TTC549 (cell line): ENCODE results near the gene BICDL2.

Experiments used
- FAIRE-seq: peaks from 2 replicates; lab custom pipeline; 2012; peaks lifted over from hg19 to GRCh38; lab: Jason Lieb, UNC

The BICDL2 gene

GRCh38 chr16:3010510-3010909 lies 26.2 kb downstream of the BICDL2 start:
- no peak for FAIRE-seq

DNA sequence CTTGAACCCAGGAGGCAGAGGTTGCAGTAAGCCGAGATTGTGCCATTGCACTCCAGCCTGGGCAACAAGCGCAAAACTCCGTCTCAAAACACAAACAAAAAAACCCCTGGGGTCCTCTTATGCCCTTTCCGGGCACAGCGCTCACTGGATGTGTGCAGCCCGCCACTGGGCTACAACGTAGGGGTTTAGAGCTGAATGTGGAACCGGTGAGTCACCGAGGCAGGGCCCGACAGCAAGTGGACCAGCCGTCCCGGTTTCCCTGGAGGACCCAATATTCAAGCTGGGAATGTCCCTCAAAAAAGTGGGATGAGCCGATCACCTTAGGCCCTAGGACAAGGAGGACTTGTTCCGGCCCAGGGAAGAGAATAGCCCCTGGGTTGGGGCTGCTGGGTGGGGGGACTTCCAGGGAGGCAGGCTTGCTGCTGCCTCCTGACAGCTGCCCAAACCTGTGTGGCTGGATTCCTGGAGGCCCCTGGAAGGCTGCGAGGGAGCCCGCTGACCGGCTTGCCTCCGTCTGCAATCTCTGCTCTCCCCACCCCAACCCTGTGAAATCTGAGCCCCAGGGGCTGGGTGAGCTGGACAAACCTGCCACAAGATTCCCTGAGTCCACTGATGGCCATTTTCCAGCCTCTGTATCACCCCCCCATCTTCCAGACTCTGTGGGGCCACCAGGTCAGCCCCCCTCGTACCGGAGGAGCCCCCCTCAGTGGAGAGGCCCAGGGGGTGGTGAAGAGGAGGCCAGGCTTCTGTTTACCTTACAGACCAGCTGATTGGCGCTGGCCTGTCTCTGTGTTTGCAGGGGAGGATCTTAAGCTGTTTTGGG lies 27.0 kb downstream of the BICDL2 start:
- FAIRE-seq = no peak

DNA sequence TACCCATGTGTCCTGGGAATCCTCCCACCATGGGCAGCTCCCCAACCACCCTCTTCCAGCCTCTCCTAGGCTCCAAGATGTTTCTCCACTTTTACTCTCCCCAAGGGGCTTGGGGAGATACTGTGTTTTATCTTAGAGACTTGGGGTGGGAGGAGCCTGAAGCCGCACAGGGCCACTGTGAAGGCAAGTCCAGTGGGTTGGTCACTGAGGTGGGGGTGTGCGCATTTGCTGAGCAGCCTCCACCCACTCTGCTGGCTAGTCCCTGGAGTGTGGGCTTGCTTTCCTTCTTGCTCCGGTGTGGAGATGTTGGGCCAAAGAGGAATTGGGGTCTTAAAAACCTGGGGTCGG lies 28.1 kb downstream of the BICDL2 start:
- FAIRE-seq = no peak

DNA sequence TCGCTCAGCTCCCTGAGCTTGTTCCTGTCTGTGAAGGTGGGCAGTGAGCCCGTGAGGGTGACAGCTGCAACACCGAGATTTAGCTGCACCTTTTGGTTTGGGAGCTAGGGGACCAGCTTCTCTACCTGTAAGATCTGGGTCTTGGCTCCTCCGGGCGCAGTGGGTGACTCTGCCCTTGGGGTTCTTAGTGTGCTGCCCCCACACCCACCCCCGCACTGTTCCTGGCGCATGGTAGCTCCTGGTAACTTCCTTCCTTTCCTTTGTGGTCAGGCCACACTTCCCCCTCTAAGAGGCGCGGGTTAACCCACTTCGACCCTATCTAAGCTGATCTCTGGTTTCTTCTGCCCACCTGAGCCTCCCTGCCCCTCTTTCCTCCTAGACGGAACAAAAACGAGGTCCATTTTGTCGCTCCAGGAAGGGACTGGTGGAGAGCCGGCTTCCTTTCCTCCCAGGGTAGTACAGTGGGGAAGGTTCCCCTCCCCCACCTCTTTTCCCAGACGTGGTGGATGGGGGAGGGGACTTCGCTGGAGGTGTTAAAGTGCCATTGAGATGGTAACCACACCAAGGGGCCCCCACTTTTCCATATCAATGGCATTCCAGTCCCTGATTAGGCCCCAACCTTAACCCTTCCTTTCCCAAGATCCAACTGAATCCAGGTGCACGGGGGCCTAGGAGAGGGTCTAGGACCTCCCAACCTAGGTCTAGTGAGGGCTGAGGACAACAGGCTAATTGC lies 28.6 kb downstream of the BICDL2 start:
- no peak for FAIRE-seq

- FAIRE-seq = no peak
Observed at GRCh38 chr16:3007059-3007956, 29.4 kb downstream of the BICDL2 start.

DNA sequence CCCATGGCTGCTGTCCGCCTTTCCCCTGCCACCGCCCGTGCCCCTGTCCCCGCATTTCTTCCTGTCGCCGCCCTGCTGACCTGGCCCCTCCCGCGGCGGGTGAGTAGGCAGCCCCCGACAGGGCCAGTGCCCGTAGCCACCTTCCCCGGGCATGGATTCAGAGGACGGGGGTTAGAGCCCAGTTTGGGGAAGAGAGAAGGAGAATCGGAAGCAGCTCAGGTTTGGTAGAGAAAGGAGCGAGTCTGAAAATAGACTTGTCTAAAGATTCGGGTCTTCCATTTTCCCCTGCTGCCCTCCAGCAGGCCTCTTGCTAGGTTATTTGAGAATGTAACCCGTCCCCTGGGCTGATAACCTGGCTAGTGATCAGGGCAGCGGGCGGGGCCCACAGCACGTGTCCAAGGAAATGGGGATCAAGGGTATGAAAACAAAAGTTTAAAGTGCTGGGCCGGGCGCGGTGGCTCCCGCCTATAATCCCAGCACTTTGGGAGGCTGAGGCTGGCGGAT lies 31.9 kb downstream of the BICDL2 start:
- FAIRE-seq = no peak

DNA sequence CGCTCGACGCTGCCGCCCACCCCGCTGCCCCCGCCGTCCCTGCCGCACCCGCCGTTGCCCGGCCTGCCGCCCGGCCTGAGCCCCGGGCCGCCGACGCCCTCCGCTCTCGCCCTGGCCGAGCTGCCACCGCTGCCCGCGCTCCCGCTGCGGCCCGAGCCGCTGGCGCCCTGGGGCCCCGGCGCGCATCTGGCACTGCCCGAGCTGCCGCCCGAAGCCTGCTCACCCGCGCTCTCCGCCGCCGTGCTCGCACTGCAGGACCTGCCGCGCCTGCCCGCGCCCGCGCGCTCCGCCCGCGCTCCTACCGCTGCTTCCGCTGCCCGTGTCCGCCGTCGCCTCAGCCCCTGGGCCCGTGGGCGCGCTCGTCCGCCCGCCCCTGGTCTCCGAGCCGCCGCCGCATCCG lies 32.4 kb downstream of the BICDL2 start:
- no peak for FAIRE-seq

DNA sequence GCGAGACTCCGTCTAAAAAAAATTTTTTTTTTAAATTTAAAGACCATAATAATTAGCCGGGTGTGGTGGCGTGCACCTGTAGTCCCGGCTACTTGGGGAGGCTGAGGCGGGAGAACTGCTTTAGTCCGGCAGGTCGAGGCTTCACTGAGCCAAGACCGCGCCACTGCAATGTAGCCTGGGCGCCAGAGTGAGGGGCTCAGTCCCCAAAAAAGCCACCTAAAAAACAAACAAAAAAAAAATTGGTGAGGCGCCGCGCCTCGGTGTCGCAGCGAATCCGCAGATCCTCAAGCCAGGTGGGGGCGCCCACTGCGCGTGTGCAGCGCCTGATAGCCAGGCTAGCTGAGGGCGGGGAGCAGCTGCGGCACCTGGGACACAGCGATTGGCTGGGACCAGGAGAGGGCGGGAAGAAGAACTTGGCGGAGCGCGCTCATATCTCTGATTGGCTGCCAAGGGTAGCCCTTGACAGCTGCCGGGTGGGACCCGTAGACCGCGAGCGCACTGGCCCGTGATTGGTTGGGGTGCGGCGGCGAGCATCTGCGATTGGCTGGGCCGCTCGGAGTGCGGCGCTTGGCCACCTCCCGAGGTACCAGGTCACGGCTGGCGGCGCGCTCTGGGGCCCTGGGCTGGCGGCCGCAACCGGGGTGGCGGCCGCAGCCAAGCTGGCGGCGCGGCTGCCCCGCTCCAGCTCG lies 33.0 kb downstream of the BICDL2 start:
- FAIRE-seq = peak; percentile 90

- FAIRE-seq = no peak
Observed at GRCh38 chr16:3001316-3001715, 35.4 kb downstream of the BICDL2 start.

- FAIRE-seq = no peak
Observed at GRCh38 chr16:3000540-3000939, 36.2 kb downstream of the BICDL2 start.

DNA sequence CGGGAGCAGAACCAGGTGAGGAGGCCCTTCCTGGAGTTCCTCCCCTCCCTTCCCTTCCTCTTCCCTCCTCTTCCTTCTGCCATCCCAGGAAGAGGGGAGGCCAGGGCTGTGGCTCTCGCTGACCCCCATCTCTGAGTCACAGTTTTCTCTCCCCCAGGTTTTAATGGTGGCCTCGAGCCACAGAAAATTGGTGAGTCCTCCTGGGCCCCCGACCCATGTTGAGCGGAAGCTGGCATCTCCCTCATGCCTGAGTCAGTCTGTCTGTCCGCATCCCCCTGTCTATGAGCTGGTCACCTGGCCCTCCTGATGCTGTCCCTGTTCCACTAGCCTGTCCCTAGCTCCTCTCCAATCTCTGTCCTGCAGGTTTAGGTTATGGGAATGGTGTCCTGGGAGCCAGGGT lies 36.8 kb downstream of the BICDL2 start:
- no peak for FAIRE-seq

- no peak for FAIRE-seq
Observed at GRCh38 chr16:2996298-2996697, 40.4 kb downstream of the BICDL2 start.

DNA sequence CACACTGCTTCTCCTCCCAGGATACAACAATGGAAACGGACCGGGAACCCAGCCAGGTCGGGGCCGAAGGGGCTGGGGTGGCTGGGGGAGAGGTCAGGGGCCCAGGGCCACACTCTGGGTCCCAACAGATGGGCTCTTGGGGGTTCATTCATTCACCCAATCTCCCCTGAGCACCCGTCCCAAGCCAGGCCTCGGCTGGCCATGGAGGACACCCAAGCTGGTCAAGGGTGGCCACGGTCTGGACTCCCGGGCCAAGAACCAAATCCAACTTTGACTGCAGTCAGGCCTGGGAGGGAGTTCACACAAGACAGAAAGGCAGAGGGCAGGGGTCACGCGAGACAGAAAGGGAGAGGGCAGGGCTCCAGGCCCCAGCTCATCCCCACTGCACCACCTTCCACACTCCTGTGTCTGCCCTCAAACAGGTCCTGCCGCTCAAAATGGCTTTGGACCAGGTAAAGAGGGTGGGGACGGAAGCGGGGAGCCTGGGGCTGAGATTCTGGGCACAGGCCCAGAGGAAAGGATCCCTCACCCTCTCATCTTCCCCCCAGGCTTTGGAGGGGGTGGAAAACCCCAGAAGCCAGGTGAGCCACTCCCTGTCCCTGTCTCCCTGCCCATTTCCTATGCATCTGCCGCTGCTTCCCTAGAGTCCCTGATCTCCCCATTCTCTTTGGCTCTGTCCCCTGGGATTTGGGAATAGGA lies 44.2 kb downstream of the BICDL2 start:
- FAIRE-seq = no peak

DNA sequence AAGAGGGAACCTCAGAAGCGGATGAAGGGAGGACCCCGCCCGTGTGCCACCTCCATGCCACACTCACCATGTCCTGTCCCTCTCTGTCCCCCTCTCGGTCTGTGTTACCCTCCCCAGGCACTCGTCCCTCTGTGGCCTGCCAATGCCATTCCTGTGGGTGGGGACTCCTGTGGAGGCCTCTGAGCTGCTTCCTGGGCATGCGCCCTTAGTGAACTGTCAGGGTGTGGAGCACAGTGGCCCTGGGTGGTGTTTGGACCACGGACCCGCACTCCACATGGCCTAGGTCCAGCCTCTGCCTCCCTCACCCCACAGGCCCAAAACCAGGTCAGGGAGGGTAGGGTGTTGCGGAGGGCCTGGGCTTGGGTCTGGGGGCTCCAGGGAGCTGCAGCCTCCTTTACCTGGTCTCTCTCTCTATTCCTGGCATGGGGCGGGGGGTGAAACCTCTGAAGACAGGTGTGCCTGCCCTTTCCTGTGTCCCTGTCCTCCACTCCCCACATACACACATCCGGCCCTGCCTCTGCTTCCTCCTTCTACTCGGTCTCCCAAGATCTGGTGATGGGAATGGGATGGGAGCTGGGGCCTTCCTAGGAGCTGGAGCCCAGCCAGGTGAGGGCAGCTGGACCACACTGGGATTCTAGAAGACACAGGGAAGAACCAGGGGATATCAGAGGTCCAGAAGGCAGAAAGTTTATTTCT lies 45.0 kb downstream of the BICDL2 start:
- FAIRE-seq = no peak

DNA sequence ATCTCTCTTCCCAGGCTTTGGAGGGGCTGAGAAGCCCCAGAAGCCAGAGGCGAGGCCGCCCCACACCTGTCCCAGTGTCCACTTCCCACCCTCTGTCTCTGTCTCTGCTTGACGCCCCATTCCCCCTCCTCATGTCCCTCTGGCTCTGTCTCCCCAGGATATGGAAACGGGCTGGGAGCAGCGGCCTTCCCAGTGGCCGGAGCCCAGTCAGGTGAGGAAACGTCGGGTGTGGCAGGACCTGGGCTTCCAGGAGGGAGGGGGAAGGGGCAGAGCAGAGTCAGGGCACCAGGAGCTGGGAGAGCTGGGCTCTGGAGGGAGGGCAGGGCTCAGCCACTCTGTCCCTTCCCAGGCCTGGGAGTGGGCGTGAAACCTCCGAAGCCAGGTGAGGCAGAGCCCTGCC lies 45.9 kb downstream of the BICDL2 start:
- FAIRE-seq = no peak

DNA sequence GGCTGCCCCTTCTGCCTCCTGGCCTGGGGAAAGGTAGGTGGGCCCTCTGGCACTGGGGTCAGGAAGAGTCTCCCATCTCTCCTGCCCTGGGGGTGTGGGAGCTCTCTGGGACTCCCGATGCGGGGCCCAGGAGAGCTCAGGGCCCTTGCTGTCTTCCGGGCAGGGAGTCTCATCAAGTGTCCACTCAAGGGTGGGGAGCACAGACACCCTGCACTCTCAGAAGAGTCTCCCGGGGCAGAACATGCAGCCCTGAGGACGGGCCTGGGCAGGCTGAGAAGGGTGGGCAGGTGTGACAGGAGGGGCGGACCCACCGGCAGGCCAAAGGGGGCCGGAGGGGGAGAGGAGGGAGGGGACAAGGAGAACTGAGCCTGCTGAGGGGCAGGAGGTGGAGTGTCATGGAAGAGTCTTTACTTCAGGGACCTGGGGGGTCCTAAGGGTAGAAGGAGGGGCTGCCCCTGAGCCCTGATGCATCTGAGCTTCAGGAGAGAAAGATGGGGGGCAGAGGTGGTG lies 48.1 kb downstream of the BICDL2 start:
- no peak for FAIRE-seq

DNA sequence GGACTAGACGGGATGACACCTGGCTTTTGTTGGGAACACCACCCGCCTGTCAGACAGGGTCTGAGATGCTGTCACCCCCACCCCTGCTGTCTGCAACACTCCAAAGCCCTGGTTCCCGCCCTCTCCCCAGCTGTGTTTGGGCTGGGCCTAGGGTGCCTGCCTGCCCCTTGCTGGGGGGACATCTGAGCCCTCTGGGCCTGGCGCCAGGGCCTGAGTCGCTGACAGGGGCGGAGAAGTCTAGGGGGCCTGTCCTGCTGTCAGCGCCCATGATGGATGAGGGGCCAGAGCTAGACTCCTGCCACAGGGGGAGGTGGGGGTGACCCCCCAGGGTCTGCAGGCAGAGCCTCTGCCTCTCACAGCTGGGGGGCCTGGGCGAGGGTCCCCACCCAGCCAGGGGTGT lies 48.9 kb downstream of the BICDL2 start:
- FAIRE-seq = no peak

- no peak for FAIRE-seq
Observed at GRCh38 chr16:2987286-2987685, 49.5 kb downstream of the BICDL2 start.

GRCh38 chr16:2986623-2987188 lies 50.0 kb downstream of the BICDL2 start:
- no peak for FAIRE-seq

DNA sequence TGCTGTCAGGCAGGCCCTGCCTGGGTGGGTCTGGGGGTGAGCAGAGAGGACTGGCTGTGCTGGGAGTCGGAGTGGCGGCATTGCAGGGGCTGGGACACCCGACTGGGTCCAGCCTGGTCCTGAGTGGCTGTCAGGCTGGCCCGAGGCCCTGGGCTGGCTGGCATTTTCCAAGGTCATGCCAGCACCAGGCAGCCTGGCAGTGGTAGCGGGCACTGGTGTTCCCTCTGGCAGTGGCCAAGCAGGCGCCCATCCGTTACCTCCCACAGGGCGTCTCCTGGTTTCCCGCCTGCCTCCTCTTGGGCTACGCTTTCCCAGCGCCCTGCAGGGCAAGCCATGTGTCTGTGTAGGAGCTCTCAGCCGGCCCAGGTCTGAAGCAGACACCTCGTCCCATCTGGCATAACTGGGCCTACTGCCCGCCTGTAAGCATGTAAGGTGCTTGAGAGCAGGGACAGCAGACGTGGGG lies 50.8 kb downstream of the BICDL2 start:
- FAIRE-seq = no peak
